ENCODE data around the gene PLEKHD1. TPM values are rescaled to one million over a fixed set of nuclear protein-coding genes. Genes with fewer than 3 reads are reported as not detected.

Gene PLEKHD1
- total RNA-seq, 1 experiment from 2014 or later, result 0.37 TPM

- peaks cover 10% of the 10 kb centered on the region for H3K27me3 ChIP-seq (replicated peaks; ENCODE audit: insufficient read depth, low read depth, low read length, poor library complexity)
- BruUV-seq (replicated peaks), result no TSS peak
- no peaks in the 10 kb centered on the region for H3K9me3 ChIP-seq (ENCODE audit: low read depth, low read length, poor library complexity, severe bottlenecking)
- intact Hi-C loops (cut with micrococcal nuclease; ENCODE audit: unreplicated experiment), result no loop called here
- H3K4me1 ChIP-seq (ENCODE audit: insufficient read depth, low read length, poor library complexity, severe bottlenecking), result no peaks in the 10 kb centered on the region
- no peak overlapping the region for H3K4me3 ChIP-seq (ENCODE audit: low read depth, low read length, poor library complexity, severe bottlenecking)
- ChIA-PET POLR2A (ENCODE audit: low non-redundant PET) (no interaction called here), CTCF (no interaction called here)
- H3K36me3 ChIP-seq (ENCODE audit: insufficient read depth, low read length, poor library complexity, severe bottlenecking), result no peaks in the 10 kb centered on the region
- no peak for DNase-seq (ENCODE audit: low spot score)
- TF ChIP-seq EZH2 (IDR thresholded peaks at IDR 0.05; ENCODE audit: borderline replicate concordance, low read depth, low read length, poor library complexity, severe bottlenecking) (no peak), CTCF (conservative IDR thresholded peaks at IDR 0.05; ENCODE audit: low read depth, low read length) (no peak)
- no peak overlapping the region for H3K27ac ChIP-seq (ENCODE audit: low read depth, low read length, poor library complexity, severe bottlenecking)
Observed at GRCh38 chr14:69530095-69530494, 45.6 kb downstream of the PLEKHD1 start.

GRCh38 chr14:69531135-69531534 lies 46.6 kb downstream of the PLEKHD1 start:
- TF ChIP-seq CTCF (conservative IDR thresholded peaks at IDR 0.05; ENCODE audit: low read depth, low read length) (no peak), EZH2 (IDR thresholded peaks at IDR 0.05; ENCODE audit: borderline replicate concordance, low read depth, low read length, poor library complexity, severe bottlenecking) (no peak)
- ChIA-PET POLR2A (ENCODE audit: low non-redundant PET) (no interaction called here), CTCF (no interaction called here)
- Histone ChIP-seq H3K4me3 (ENCODE audit: low read depth, low read length, poor library complexity, severe bottlenecking) (no peak overlapping the region), H3K9me3 (ENCODE audit: low read depth, low read length, poor library complexity, severe bottlenecking) (no peaks in the 10 kb centered on the region), H3K36me3 (ENCODE audit: insufficient read depth, low read length, poor library complexity, severe bottlenecking) (no peaks in the 10 kb centered on the region), H3K4me1 (ENCODE audit: insufficient read depth, low read length, poor library complexity, severe bottlenecking) (no peaks in the 10 kb centered on the region), H3K27me3 (replicated peaks; ENCODE audit: insufficient read depth, low read depth, low read length, poor library complexity) (peaks cover 10% of the 10 kb centered on the region), H3K27ac (ENCODE audit: low read depth, low read length, poor library complexity, severe bottlenecking) (no peak overlapping the region)
- DNase-seq (ENCODE audit: low spot score), result no peak
- intact Hi-C loops (cut with micrococcal nuclease; ENCODE audit: unreplicated experiment), result no loop called here
- no TSS peak for BruUV-seq (replicated peaks)

GRCh38 chr14:69532561-69533340 lies 48.2 kb downstream of the PLEKHD1 start:
- CTCF ChIA-PET, result no interaction called here
- no TSS peak for BruUV-seq (replicated peaks)
- DNase-seq (ENCODE audit: low spot score), result no peak
- no peak overlapping the region for H3K4me3 ChIP-seq (ENCODE audit: low read depth, low read length, poor library complexity, severe bottlenecking)
- no peak overlapping the region for H3K27ac ChIP-seq (ENCODE audit: low read depth, low read length, poor library complexity, severe bottlenecking)
- H3K9me3 ChIP-seq (ENCODE audit: low read depth, low read length, poor library complexity, severe bottlenecking), result no peaks in the 10 kb centered on the region
- intact Hi-C loops (cut with micrococcal nuclease; ENCODE audit: unreplicated experiment), result no loop called here
- H3K27me3 ChIP-seq (replicated peaks; ENCODE audit: insufficient read depth, low read depth, low read length, poor library complexity), result peaks cover 10% of the 10 kb centered on the region
- TF ChIP-seq CTCF (conservative IDR thresholded peaks at IDR 0.05; ENCODE audit: low read depth, low read length), result no peak
- TF ChIP-seq EZH2 (IDR thresholded peaks at IDR 0.05; ENCODE audit: borderline replicate concordance, low read depth, low read length, poor library complexity, severe bottlenecking), result no peak
- H3K4me1 ChIP-seq (ENCODE audit: insufficient read depth, low read length, poor library complexity, severe bottlenecking), result no peaks in the 10 kb centered on the region
- POLR2A ChIA-PET (ENCODE audit: low non-redundant PET), result no interaction called here
- H3K36me3 ChIP-seq (ENCODE audit: insufficient read depth, low read length, poor library complexity, severe bottlenecking), result no peaks in the 10 kb centered on the region
